Keratinocyte (primary cell): Measurements from ENCODE around the gene KIF3C. TPM values are rescaled to one million over a fixed set of nuclear protein-coding genes. Genes with fewer than 3 reads are reported as not detected.

ENCODE experiments used
- DNase-seq: peaks from one replicate; pipeline ENCODE4 v3.0.0-alpha.2; 2011; ENCODE audit warnings: low read depth, missing footprints, low spot score
- FAIRE-seq: peaks from 2 replicates; lab custom pipeline; 2011; peaks lifted over from hg19 to GRCh38; lab: Jason Lieb, UNC
- H2AFZ ChIP-seq: 2 replicates; pipeline ENCODE4 v1.6.0; 2012; ENCODE audit warnings: low read length, control low read depth, inconsistent platforms; ENCODE audit not compliant: control insufficient read depth
- H3K27ac ChIP-seq: 2 replicates; pipeline ENCODE4 v1.5.1; 2011; ENCODE audit warnings: low read length; ENCODE audit not compliant: control insufficient read depth, insufficient read depth
- H3K27me3 ChIP-seq: 3 replicates; pipeline ENCODE4 v1.6.0; 2011; ENCODE audit warnings: low read length; ENCODE audit not compliant: control insufficient read depth, insufficient read depth; ENCODE audit errors: extremely low read depth
- H3K36me3 ChIP-seq, 2 experiments: 2 replicates in 1 of 2; 3 replicates in 1 of 2; pipeline ENCODE4 v1.5.1; 2011; ENCODE audit warnings: low read length in 2 of 2, mild to moderate bottlenecking in 1 of 2; ENCODE audit not compliant: control insufficient read depth in 2 of 2, insufficient read depth in 2 of 2; ENCODE audit errors: extremely low read depth in 1 of 2
- H3K4me1 ChIP-seq: 3 replicates; pipeline ENCODE4 v1.5.1; 2011; ENCODE audit warnings: low read length; ENCODE audit not compliant: control insufficient read depth, insufficient read depth; ENCODE audit errors: extremely low read depth
- H3K4me2 ChIP-seq: 3 replicates; pipeline ENCODE4 v1.6.0; 2011; ENCODE audit warnings: low read depth, low read length; ENCODE audit not compliant: control insufficient read depth, insufficient read depth; ENCODE audit errors: extremely low read depth
- H3K4me3 ChIP-seq, 3 experiments: fragments of 200-600 bp in 1 of 3; sonication (generic) in 1 of 3; 2 replicates in 2 of 3; 3 replicates in 1 of 3; pipeline ENCODE4 v1.5.1; 2011 to 2016; ENCODE audit warnings: low read length in 3 of 3, mild to moderate bottlenecking in 3 of 3, control low read depth in 2 of 3, inconsistent platforms in 1 of 3, low read depth in 1 of 3, mixed read lengths in 1 of 3, mixed run types in 1 of 3, moderate library complexity in 1 of 3; ENCODE audit not compliant: control insufficient read depth in 2 of 3, insufficient read depth in 2 of 3; ENCODE audit errors: extremely low read depth in 1 of 3
- H3K79me2 ChIP-seq: 2 replicates; pipeline ENCODE4 v1.6.0; 2012; ENCODE audit warnings: low read length; ENCODE audit not compliant: control insufficient read depth, insufficient read depth
- H3K9ac ChIP-seq: 3 replicates; pipeline ENCODE4 v1.6.0; 2011; ENCODE audit warnings: low read length; ENCODE audit not compliant: control insufficient read depth, insufficient read depth; ENCODE audit errors: extremely low read depth
- H3K9me1 ChIP-seq: 3 replicates; pipeline ENCODE4 v1.6.0; 2011; ENCODE audit warnings: low read length; ENCODE audit not compliant: control insufficient read depth, insufficient read depth; ENCODE audit errors: extremely low read depth
- H3K9me3 ChIP-seq: 2 replicates; pipeline ENCODE4 v1.5.1; 2012; ENCODE audit warnings: low read depth, low read length; ENCODE audit not compliant: control insufficient read depth
- H4K20me1 ChIP-seq: 3 replicates; pipeline ENCODE4 v1.6.0; 2011; ENCODE audit warnings: low read length; ENCODE audit not compliant: control insufficient read depth, insufficient read depth; ENCODE audit errors: extremely low read depth
- CTCF ChIP-seq, 3 experiments: IDR thresholded peaks in 1 of 3; conservative IDR thresholded peaks in 1 of 3; optimal IDR thresholded peaks in 1 of 3; 2 replicates in 2 of 3; 3 replicates in 1 of 3; pipeline versions ENCODE3 to v1.5.1; 2011; ENCODE audit warnings: low read length in 3 of 3, mild to moderate bottlenecking in 3 of 3, moderate library complexity in 2 of 3, control low read depth in 1 of 3, inconsistent platforms in 1 of 3; ENCODE audit not compliant: insufficient read depth in 2 of 3; ENCODE audit errors: extremely low read depth in 1 of 3
- EZH2 ChIP-seq: IDR thresholded peaks from one replicate; pipeline ENCODE4 v1.6.1; 2012; ENCODE audit warnings: inconsistent platforms, mild to moderate bottlenecking, low read length, moderate library complexity
- dilution Hi-C: fragments of 300-500 bp; cut with MboI; formaldehyde crosslinking; loops from one replicate; pipeline ENCODE4 v1.7.0; 2020; ENCODE audit warnings: low sequenced_read_pairs; ENCODE audit not compliant: extremely low pct_ligation_motif_present
- polyA plus RNA-seq, 5 experiments: library from polyadenylated mRNA; depleted of rRNA in 3 of 5; stranded (reverse) in 3 of 5; stranded (forward) in 1 of 5; unstranded in 1 of 5; fragments of >200 nt; gene quantifications; 1 replicate in 1 of 5; 2 replicates in 3 of 5; 3 replicates in 1 of 5; pipeline versions ENCODE4 v1.2.1 to v1.2.3, GENCODE V29; 2011 to 2012; ENCODE audit warnings: missing spikeins in 2 of 5, low read depth in 1 of 5, low replicate concordance in 1 of 5

KIF3C gene
- polyA plus RNA-seq, 1 donor (not counting 4 experiments of a cell fraction or from before 2014, with no cell fraction given): 6.5 TPM

GRCh38 chr2:25887624-25888242, 94.6 kb downstream of the KIF3C start:
- Histone ChIP-seq H3K4me1 (no peaks in the 10 kb centered on the region), H4K20me1 (no peaks in the 10 kb centered on the region), H3K4me2 (no peak overlapping the region), H3K9me3 (no peaks in the 10 kb centered on the region), H3K36me3 (no peaks in the 10 kb centered on the region), H3K4me3 (no peak overlapping the region), H3K9ac (no peak overlapping the region), H3K27ac (no peak overlapping the region), H2AFZ (no peak overlapping the region), H3K27me3 (no peaks in the 10 kb centered on the region), H3K9me1 (no peaks in the 10 kb centered on the region), H3K79me2 (no peaks in the 10 kb centered on the region)
- TF ChIP-seq CTCF (optimal IDR thresholded peaks at IDR 0.05 in 1 of 3, IDR thresholded peaks at IDR 0.05 in 1 of 3, conservative IDR thresholded peaks at IDR 0.05 in 1 of 3; ENCODE audit: extremely low read depth in 1 of 3, insufficient read depth in 2 of 3, low read length in 3 of 3) (no peak), EZH2 (no peak)
- DNase-seq (no peak), FAIRE-seq (no peak)
- dilution Hi-C loops: no loop called here

GRCh38 chr2:25885933-25886332, 96.4 kb downstream of the KIF3C start:
- TF ChIP-seq EZH2 (no peak), CTCF (optimal IDR thresholded peaks at IDR 0.05 in 1 of 3, IDR thresholded peaks at IDR 0.05 in 1 of 3, conservative IDR thresholded peaks at IDR 0.05 in 1 of 3; ENCODE audit: extremely low read depth in 1 of 3, insufficient read depth in 2 of 3, low read length in 3 of 3) (no peak)
- H3K9ac ChIP-seq: no peak overlapping the region
- no peak overlapping the region for H3K4me3 ChIP-seq
- H2AFZ ChIP-seq: no peak overlapping the region
- no peaks in the 10 kb centered on the region for H3K9me3 ChIP-seq
- H3K27ac ChIP-seq: no peak overlapping the region
- no peaks in the 10 kb centered on the region for H3K9me1 ChIP-seq
- H3K4me2 ChIP-seq: no peak overlapping the region
- no peaks in the 10 kb centered on the region for H3K36me3 ChIP-seq
- H3K27me3 ChIP-seq: no peaks in the 10 kb centered on the region
- DNase-seq (no peak), FAIRE-seq (no peak)
- dilution Hi-C loops: no loop called here
- H4K20me1 ChIP-seq: no peaks in the 10 kb centered on the region
- H3K4me1 ChIP-seq: no peaks in the 10 kb centered on the region
- H3K79me2 ChIP-seq: no peaks in the 10 kb centered on the region
